Measurements from ENCODE around the gene RASGEF1C.

- TF ChIP-seq CTCF (conservative IDR thresholded peaks at IDR 0.05; ENCODE audit: low read length) (no peak), EZH2phosphoT487 (IDR thresholded peaks at IDR 0.05; ENCODE audit: borderline replicate concordance) (no peak)
Observed at GRCh38 chr5:180077594-180078284, 131.3 kb downstream of the RASGEF1C start.
